Activated CD4-positive, alpha-beta T cell treated with anti-CD3 and anti-CD28 coated beads for 4 hours (primary cell): ENCODE results near the gene GAK.

ENCODE experiments used
- DNase-seq, 2 donors: peaks; one replicate each; pipeline ENCODE4 v3.0.0-alpha.2; 2020

Gene GAK

GRCh38 chr4:963276-964225 is 31.4 kb upstream of the GAK start:
- no peak for DNase-seq

DNA sequence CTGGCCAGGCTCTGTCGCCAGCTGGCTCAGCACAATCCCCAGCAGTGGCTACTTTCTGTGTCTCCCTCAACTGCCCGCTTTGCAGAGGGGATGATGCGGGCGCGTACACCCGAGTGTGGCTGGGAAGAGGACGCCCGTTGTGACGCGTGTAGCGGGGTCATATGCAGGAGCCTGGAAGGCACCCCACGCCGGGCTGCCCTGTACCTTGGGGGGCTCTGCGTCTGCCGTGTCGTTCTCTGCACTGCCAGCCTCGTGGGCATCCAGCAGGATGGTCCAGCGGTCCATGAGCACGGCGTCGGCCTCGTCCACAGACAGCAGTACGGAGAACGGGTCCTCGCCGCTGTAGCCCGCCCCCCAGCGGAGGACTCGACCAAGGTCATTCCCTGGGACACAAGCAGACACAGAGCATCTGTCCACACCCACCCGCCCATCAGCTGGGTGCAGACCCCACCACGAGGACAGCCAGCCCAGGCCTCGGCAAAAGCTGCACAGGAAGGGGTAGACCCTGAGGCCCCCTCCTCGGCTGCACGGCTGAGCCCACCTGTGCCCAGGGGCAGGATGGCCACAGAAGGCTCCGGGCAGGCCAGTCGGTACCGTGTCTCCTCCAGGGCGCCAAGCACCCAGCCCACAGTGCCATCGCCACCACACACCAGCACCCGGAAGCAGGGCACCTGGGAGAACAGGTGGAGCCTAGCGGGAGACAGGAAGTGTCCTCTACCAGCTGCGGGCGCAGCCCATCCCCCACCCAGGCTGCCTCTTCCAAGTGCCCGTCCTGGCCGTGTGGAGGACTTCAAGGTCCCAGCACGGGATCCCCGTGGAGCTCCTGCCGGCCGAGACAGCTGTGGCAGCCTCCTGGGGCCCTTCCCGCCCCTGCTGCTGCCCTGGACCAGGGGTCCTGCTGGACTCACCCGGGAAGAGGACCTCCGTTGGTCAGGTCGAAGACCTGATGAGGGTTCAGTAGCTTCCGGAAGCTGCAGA is 30.4 kb upstream of the GAK start:
- DNase-seq = no peak

GRCh38 chr4:961351-962230 is 29.5 kb upstream of the GAK start:
- no peak for DNase-seq

DNA sequence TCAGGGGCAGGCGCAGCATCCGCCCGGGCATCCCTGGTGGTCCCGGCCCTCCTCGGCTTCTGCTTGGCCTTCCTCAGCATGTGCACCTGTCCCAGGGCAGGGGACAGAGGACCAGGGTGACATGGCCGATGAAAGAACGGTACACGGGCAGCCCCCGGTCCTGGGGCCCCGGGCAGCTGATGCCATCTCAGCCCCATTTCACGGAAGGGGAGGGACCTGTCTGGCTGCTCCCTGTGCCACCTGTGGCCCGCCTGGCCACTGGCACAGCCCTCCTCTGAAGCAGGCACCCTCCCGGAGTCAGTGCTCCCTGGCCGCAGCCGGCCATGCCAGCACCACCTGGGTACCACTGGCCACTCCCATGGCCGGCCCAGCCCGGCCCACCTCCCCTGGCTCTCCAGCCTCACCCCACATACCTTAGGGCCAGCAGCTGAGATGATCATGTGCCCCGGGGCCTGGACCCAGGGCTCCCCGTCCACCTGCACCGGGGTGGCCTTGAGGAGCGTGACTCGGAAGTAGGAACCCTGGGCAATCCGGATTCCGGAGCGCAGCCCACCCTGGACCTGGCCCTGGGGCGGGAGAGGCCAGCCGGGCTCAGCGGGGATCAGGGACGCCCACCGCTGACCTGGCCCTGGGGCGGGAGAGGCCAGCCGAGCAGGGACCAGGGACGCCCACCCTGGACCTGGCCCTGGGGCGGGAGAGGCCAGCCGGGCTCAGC is 28.7 kb upstream of the GAK start:
- DNase-seq = no peak

DNA sequence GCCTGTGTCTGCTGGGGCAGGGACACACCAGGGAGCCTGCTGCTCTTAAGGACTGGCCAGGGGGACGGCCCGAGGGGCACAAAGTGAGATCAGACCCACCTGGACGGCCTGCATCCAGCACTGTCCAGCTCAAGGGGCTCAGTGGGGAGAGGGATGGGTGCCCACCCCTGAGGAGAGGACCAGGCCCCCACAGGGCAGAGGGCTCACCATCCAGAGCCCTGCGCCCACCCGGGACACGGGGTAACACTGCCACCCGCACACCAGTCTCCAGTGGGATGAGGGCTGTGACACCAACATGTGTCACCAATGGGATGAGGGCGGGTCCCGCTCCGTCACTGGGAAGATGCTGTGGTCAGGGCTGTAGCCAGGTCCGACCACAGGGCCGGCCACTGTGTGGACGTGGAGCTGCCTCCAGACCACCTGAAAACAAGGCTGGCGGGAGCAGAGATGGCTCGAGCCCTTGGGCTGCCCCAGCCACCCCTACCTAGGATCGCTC is 28.1 kb upstream of the GAK start:
- no peak for DNase-seq

DNA sequence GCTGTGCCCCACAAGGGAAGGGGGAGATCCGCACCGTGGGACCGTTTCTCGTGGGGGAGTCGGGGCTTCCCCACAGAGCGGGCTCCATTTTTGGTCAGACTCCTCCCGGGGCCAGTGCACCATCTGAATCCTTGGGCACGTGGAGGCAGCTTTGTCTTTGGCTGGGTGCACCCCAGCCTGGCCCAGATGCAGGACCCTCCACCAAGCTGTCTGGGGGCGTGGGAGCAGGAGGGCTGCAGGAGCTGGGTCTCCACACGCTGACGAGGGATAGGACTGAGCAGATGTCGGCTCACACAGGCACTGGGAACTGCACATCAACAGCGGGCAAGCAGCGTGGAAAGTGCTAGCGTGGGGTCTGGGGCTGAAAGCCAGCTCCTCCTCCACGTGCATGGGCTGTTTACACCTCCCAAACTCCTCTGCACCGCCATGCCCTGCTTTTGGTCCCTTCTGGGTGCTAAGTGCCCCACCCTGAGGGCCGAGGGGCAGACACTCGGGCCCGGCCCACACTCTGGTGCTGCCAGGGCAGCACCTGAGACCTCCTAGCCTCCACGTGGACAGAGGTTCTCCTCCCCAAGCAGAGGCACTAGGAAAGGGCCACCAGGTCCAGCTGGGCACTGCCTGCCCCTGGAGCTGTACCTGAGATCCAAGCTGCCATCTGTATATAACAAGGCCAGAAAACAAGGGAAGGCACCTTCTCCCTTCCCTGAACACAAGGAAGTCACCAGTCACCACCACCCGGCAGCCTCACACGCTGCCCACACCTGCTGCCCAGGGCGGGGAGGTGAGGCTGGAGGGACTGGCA is 27.4 kb upstream of the GAK start:
- no peak for DNase-seq

DNA sequence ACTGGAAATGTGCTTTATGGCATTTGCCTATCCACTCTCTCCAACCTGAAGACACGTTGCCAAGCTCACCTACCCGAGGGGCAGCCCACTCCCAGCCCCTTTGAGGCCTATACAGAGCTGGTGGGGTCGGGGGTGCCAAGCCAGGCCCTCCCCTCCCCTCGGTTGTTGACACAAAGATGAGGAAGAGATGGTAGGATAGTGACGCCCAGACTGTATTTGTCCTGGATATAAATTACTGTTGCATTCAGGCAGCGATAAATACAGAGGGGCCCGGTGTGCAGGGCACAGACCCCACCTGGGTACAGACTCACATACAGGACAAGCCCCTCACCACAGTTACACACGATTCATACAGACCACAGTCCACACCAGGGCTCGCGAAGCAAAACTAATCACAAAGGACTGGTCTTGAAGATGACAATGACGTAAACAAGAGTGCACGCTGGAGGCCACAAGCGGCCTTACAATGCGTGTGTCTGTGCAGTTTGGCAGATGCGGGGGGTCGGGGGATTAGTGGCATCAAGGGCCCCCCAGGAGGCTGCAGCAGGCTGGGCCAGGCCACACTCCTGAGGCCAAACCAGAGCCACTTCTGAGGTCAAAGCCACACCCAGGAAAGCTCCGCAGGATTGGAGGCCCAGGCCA is 26.7 kb upstream of the GAK start:
- DNase-seq = no peak

- no peak for DNase-seq
Measured at GRCh38 chr4:958314-958665, 26.2 kb upstream of the GAK start.

DNA sequence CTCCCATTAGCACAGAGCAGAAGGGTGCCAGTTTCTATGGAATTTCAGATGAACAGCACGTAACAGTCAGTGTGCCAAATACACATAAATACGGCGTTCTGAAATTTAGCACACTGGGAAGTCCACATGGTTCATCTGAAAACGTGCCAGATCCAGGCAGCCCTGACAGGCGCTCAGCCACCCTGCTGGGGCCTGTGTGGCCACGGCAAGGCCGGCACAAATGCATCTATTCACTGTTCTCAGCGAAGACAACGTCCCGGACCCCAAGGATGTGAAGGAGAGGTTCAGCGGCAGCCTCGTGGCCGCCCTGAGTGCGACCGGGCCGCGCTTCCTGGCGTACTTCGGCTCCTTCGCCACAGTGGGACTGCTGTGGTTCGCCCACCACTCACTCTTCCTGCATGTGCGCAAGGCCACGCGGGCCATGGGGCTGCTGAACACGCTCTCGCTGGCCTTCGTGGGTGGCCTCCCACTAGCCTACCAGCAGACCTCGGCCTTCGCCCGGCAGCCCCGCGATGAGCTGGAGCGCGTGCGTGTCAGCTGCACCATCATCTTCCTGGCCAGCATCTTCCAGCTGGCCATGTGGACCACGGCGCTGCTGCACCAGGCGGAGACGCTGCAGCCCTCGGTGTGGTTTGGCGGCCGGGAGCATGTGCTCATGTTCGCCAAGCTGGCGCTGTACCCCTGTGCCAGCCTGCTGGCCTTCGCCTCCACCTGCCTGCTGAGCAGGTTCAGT is 25.6 kb upstream of the GAK start:
- DNase-seq = no peak

- no peak for DNase-seq
Measured at GRCh38 chr4:957231-957580, 25.1 kb upstream of the GAK start.

DNA sequence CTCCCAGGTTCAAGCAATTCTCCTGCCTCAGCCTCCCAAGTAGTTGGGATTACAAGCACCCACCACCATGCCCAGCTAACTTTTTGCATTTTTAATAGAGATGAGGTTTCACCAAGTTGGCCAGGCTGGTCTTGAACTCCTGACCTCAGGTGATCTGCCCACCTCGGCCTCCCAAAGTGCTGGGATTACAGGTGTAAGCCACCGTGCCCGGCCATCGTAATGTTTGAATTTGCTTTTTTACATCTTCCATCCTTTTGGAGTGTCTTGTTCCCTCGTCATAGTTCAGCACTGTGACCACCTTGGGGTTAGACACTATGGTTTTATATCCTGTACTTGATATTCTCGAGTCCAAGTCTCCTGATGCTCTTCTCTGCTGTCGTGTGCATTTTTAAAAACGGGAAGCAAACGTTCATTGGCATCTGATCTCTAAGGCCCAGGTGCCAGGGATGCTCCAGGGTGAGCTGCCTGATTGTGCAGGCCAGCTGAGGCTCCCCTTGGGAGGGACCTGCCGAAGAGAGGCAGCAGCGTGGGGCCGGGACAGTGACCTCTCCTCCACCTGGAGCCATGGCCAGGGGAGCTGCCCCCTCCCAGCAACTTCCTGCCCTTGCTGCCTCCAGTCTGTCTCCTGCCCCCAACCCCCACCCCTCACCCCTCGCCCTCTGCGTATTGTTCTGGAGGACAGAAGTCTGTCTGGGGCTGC is 24.6 kb upstream of the GAK start:
- no peak for DNase-seq

DNA sequence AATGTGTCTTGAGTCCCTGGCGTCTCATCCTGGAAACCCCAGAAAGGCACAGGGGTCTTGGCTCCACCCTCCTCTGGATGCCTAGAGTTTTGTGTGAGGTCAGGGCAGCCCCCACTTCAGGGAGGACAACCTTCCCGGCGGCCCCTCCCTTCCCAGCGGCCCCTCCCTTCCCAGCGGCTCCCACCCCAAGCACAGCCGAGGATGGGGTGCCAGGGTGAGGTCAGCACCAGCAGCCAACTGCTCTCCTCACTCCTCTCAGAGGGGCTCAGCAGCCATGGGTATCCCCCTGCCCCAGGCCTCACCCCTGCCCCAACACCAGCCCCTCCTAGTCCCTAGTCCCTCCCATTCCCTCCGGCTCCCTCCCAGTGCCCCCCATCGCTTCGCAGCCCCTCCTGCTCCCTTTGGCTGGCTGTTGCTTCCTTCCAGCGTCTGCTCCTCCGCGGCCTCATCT is 23.8 kb upstream of the GAK start:
- no peak for DNase-seq

GRCh38 chr4:955161-955921 is 23.2 kb upstream of the GAK start:
- no peak for DNase-seq

DNA sequence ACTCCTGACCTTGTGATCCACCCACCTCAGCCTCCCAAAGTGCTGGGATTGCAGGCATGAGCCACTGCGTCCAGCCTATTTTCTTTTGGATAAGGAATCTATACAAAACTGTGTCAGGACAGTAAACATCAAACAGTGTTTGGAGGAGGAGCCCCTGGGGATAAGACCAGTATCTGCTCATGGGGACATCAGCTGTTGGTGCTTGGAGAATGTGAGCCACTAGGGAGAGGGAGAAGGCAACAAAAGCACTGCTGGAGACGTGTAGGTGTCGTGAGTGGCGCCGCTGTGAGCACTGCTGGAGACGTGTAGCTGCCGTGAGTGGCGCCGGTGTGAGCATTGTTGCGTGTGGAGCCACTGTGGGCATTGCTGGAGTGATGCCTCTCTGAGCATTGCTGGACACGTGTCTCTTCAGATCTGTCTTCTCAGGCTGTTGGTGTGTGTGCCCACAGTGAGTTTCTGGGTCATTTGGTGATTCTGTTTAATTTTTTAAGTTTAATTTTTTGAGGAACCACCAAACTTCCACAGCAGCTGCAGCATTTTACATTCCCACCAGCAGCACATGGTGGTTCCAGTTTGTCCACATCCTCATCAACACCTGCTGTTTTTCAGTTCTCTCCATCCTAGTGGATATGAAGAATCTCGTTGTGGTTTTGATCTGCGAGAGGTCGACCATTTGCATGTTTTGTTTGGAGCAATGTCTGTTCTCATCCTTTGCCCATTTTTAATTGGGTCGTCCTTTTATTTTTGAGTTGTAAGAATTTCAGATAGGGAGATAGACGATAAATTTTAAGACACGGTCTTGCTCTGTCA is 22.3 kb upstream of the GAK start:
- DNase-seq = no peak

DNA sequence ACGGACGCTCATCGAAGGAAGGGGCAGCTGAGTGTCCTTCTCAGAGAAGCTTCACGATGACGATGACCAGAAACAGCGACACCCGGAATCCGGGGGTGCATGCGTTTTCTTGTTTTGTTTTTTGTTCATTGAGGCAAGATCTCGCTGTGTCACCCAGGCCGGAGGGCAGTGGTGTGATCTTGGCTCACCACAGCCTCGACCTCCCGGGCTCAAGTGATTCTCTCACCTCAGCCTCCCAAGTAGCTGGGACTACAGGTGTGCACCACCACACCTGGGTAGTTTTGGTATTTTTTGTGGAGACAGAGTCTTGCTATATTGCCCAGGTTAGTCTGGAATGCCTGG is 21.4 kb upstream of the GAK start:
- no peak for DNase-seq

DNA sequence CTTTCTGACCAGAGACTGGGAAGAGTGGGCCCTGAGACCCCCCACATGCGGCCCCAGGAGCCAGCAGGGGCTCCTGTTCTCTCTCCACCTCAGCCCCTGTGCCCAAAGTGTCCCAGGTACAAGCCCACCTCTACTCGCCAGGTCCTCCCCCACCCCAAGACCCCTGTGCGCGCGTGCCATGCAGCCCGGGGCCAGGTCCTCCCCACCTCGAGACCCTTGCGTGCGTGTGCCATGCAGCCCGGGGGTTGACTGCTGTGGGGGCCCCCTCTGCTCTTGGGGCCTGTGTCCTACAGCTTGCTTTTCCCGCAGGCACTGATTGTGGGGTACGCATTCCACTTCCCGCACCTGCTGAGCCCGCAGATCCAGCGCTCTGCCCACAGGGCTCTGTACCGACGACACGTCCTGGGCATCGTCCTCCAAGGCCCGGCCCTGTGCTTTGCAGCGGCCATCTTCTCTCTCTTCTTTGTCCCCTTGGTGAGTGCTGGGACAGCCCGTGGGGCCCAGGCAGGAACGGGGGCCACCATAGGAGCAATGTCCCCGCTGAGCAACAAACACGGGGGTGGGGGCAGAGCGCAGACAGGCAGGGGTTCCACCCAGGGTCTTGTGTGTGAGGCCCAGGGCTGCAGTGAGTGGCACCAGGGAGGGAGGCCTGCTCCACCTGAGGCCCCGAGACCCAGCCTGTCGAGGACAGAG is 20.9 kb upstream of the GAK start:
- DNase-seq = no peak
